ENCODE measurements around the gene BUB1B. TPM values are rescaled to one million over a fixed set of nuclear protein-coding genes. Genes with fewer than 3 reads are reported as not detected.

The BUB1B gene
- total RNA-seq, 6 donors from 2014 or later = 0.79 to 12.1 (median 2.7) TPM; not detected in 1

DNA sequence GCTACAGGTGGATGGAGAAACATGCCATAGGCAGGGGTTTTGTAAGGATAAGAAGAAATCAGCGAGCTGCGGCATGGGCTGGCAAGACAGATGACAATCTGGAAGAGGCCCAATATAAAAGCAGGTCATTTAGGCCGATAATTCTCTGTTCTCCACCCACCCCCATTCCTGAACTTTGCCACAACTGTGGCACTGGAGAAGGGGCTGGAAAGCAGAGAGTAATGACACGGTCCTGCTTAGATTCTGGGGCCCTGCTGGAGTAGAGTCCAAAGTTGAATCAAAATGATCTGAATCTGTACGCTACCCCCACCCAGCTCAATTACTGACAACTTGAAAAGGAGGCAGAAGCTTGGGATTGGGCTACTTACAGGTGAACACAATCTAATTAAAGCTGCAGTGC lies 18.4 kb upstream of the BUB1B start:
- H3K27ac ChIP-seq = no peak overlapping the region
- no peaks in the 10 kb centered on the region for H3K9me3 ChIP-seq
- H3K4me1 ChIP-seq = no peaks in the 10 kb centered on the region
- H3K36me3 ChIP-seq = no peaks in the 10 kb centered on the region
- no peak for ATAC-seq (ENCODE audit: low FRiP score in 2 of 2)
- TF ChIP-seq POLR2AphosphoS5 (IDR thresholded peaks at IDR 0.05) (no peak), EP300 (IDR thresholded peaks at IDR 0.05) (no peak), CTCF (IDR thresholded peaks at IDR 0.05) (no peak), POLR2A (IDR thresholded peaks at IDR 0.05) (no peak)
- 87 to 89% methylated on average over 5 of the region's 5 CpGs for WGBS, 2 donors
- no peaks in the 10 kb centered on the region for H3K27me3 ChIP-seq
- no peak for DNase-seq
- H3K4me3 ChIP-seq = no peak overlapping the region

GRCh38 chr15:40146037-40146436 lies 14.8 kb upstream of the BUB1B start:
- TF ChIP-seq POLR2A (IDR thresholded peaks at IDR 0.05) = no peak
- TF ChIP-seq CTCF (IDR thresholded peaks at IDR 0.05) = no peak
- no peak for TF ChIP-seq EP300 (IDR thresholded peaks at IDR 0.05)
- no peak for TF ChIP-seq POLR2AphosphoS5 (IDR thresholded peaks at IDR 0.05)
- Histone ChIP-seq H3K9me3 (no peaks in the 10 kb centered on the region), H3K4me3 (no peak overlapping the region), H3K4me1 (no peaks in the 10 kb centered on the region), H3K27me3 (no peaks in the 10 kb centered on the region), H3K27ac (no peak overlapping the region), H3K36me3 (no peaks in the 10 kb centered on the region)
- DNase-seq (no peak), ATAC-seq (ENCODE audit: low FRiP score in 2 of 2) (no peak)
- WGBS, 2 donors = 91 to 95% methylated on average over 4 of the region's 4 CpGs

GRCh38 chr15:40149339-40149738 lies 11.5 kb upstream of the BUB1B start:
- no peak overlapping the region for H3K4me3 ChIP-seq
- no peaks in the 10 kb centered on the region for H3K36me3 ChIP-seq
- no peak for DNase-seq
- H3K27ac ChIP-seq = no peak overlapping the region
- H3K4me1 ChIP-seq = no peaks in the 10 kb centered on the region
- H3K9me3 ChIP-seq = no peaks in the 10 kb centered on the region
- ATAC-seq (ENCODE audit: low FRiP score in 2 of 2) = no peak
- H3K27me3 ChIP-seq = no peaks in the 10 kb centered on the region
- no peak for TF ChIP-seq CTCF (IDR thresholded peaks at IDR 0.05)
- WGBS, 2 donors = 90 to 92% methylated on average over 4 of the region's 4 CpGs

GRCh38 chr15:40150163-40150925 lies 10.5 kb upstream of the BUB1B start:
- TF ChIP-seq POLR2AphosphoS5 (IDR thresholded peaks at IDR 0.05) = no peak
- Histone ChIP-seq H3K27ac (no peak overlapping the region), H3K36me3 (no peaks in the 10 kb centered on the region), H3K4me1 (peaks cover 0 to under 1% (median 0%) of the 10 kb centered on the region in 4 donors), H3K27me3 (no peaks in the 10 kb centered on the region), H3K4me3 (no peak overlapping the region), H3K9me3 (no peaks in the 10 kb centered on the region)
- ATAC-seq (ENCODE audit: low FRiP score in 2 of 2) (no peak), DNase-seq (peak in 1 of 2 donors; percentile 60)
- WGBS, 2 donors = 54 to 57% methylated on average over 8 to 9 of the region's 9 CpGs

DNA sequence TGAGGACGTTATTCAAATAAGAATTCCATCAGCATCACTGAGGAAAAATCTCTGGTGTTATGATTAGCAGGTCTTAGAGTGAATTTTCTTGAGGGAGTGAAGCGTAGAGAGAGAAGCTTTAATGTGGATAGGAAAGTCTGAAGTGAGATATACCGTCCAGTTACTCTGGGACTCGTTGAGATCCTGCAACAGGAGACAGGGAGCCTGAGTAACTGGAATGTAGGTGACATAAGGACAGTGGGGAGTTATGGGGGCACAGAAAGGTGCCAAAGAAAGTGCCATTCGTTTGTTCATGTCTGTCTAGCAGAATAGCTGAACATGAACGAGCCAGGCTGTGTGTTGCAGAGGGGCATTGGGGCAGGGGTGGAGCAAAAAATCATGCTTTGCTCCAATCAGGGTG lies 9.4 kb upstream of the BUB1B start:
- no peaks in the 10 kb centered on the region for H3K36me3 ChIP-seq

More for the DNA sequence above, 9.4 kb upstream of the BUB1B start:
- Histone ChIP-seq H3K27me3 (no peaks in the 10 kb centered on the region), H3K27ac (no peak overlapping the region), H3K4me3 (no peak overlapping the region), H3K9me3 (no peaks in the 10 kb centered on the region), H3K4me1 (peaks cover 0 to 8% (median 2%) of the 10 kb centered on the region in 4 donors)
- TF ChIP-seq EP300 (IDR thresholded peaks at IDR 0.05) = no peak
- TF ChIP-seq POLR2AphosphoS5 (IDR thresholded peaks at IDR 0.05) = no peak
- TF ChIP-seq CTCF (IDR thresholded peaks at IDR 0.05) = no peak
- TF ChIP-seq POLR2A (IDR thresholded peaks at IDR 0.05) = no peak
- ATAC-seq (ENCODE audit: low FRiP score in 2 of 2) (no peak), DNase-seq (no peak)
- WGBS, 2 donors = 66 to 72% methylated on average over 6 of the region's 6 CpGs
